GM19438 (cell line): ENCODE results near the gene ZCCHC24.

Experiments
- ATAC-seq: cut with Tn5 transposase; IDR thresholded peaks from one replicate; pipeline ENCODE4 v1.9.1; 2021; ENCODE audit warnings: low read depth; ENCODE audit not compliant: unreplicated experiment

The ZCCHC24 gene

GRCh38 chr10:79402625-79402946 is 42.8 kb downstream of the ZCCHC24 start:
- no peak for ATAC-seq

- ATAC-seq = no peak
Observed at GRCh38 chr10:79401015-79401921, 44.2 kb downstream of the ZCCHC24 start.

- no peak for ATAC-seq
Observed at GRCh38 chr10:79400146-79401004, 45.0 kb downstream of the ZCCHC24 start.

- ATAC-seq = no peak
Observed at GRCh38 chr10:79399223-79399831, 46.1 kb downstream of the ZCCHC24 start.

GRCh38 chr10:79398642-79399041 is 46.8 kb downstream of the ZCCHC24 start:
- ATAC-seq = no peak

- ATAC-seq = no peak
Observed at GRCh38 chr10:79397575-79398303, 47.7 kb downstream of the ZCCHC24 start.

- ATAC-seq = no peak
Observed at GRCh38 chr10:79397051-79397450, 48.4 kb downstream of the ZCCHC24 start.

GRCh38 chr10:79396520-79396919 is 48.9 kb downstream of the ZCCHC24 start:
- no peak for ATAC-seq

- ATAC-seq = no peak
Observed at GRCh38 chr10:79394664-79395063, 50.8 kb downstream of the ZCCHC24 start.

GRCh38 chr10:79393924-79394610 is 51.4 kb downstream of the ZCCHC24 start:
- ATAC-seq = no peak

- no peak for ATAC-seq
Observed at GRCh38 chr10:79393221-79393923, 52.1 kb downstream of the ZCCHC24 start.

- no peak for ATAC-seq
Observed at GRCh38 chr10:79392506-79393176, 52.8 kb downstream of the ZCCHC24 start.

GRCh38 chr10:79392020-79392398 is 53.4 kb downstream of the ZCCHC24 start:
- ATAC-seq = no peak

GRCh38 chr10:79391231-79392019 is 54.0 kb downstream of the ZCCHC24 start:
- ATAC-seq = no peak

GRCh38 chr10:79390551-79391229 is 54.7 kb downstream of the ZCCHC24 start:
- ATAC-seq = no peak

- no peak for ATAC-seq
Observed at GRCh38 chr10:79390057-79390456, 55.4 kb downstream of the ZCCHC24 start.
